H1 (cell line): ENCODE measurements around the gene FAM193A. TPM values are rescaled to one million over a fixed set of nuclear protein-coding genes. Genes with fewer than 3 reads are reported as not detected.

Experiments
- ATF3 ChIP-seq: IDR thresholded peaks from 2 replicates; pipeline ENCODE4 v1.6.1; 2011; ENCODE audit warnings: low read depth, mild to moderate bottlenecking, low read length; ENCODE audit not compliant: insufficient read depth
- EGR1 ChIP-seq: IDR thresholded peaks from 2 replicates; pipeline ENCODE4 v1.6.1; 2011; ENCODE audit warnings: low read depth, low read length, borderline replicate concordance
- HDAC2 ChIP-seq, 2 experiments: fragments of 300-600 bp in 1 of 2; sonication (generic) in 1 of 2; IDR thresholded peaks; 2 replicates each; pipeline ENCODE4 v1.6.1; 2011 to 2012; ENCODE audit warnings: low read depth in 2 of 2, low read length in 2 of 2, mild to moderate bottlenecking in 2 of 2, moderate library complexity in 2 of 2, borderline replicate concordance in 1 of 2, inconsistent platforms in 1 of 2
- KDM4A ChIP-seq: IDR thresholded peaks from one replicate; pipeline ENCODE4 v1.7.1; 2012; ENCODE audit warnings: low read depth, mild to moderate bottlenecking, moderate library complexity, low read length, inconsistent platforms; ENCODE audit not compliant: severe bottlenecking
- NRF1 ChIP-seq: IDR thresholded peaks from 2 replicates; pipeline ENCODE4 v1.6.1; 2011; ENCODE audit warnings: mild to moderate bottlenecking, low read depth, low read length, improper control_type of control experiment
- POU5F1 ChIP-seq: IDR thresholded peaks from 2 replicates; pipeline ENCODE4 v1.6.1; 2011; ENCODE audit warnings: low read depth, mild to moderate bottlenecking, low read length, moderate library complexity
- SRF ChIP-seq: IDR thresholded peaks from 2 replicates; pipeline ENCODE4 v1.6.1; 2011; ENCODE audit warnings: mild to moderate bottlenecking, low read depth, low read length, moderate library complexity
- polyA plus RNA-seq, 7 experiments: library from polyadenylated mRNA; depleted of rRNA in 3 of 7; stranded (reverse) in 5 of 7; unstranded in 2 of 7; fragments of >200 nt in 5 of 7; fragments of 200-250 nt in 2 of 7; gene quantifications; 1 replicate in 5 of 7; 2 replicates in 1 of 7; 4 replicates in 1 of 7; pipeline versions ENCODE4 v1.2.1 to v1.2.3, GENCODE V29; 2011 to 2013; ENCODE audit warnings: missing spikeins in 2 of 7, mixed read lengths in 2 of 7
- total RNA-seq: library from RNA; stranded (reverse); fragmentation: NEBNext Ultra II Directional; extraction: Animal tissue kit (Norgen Biotek cat#: 25700); gene quantifications from 2 replicates; pipeline ENCODE4 v1.2.1, GENCODE V29; 2021

The FAM193A gene
- total and polyA plus RNA-seq, 2 of the 8 experiments (the other 6 are each of a cell fraction or from before 2014, with no cell fraction given), result 8.7 to 26.2 TPM

- TF ChIP-seq NRF1 (no peak), KDM4A (no peak), EGR1 (no peak), ATF3 (no peak), POU5F1 (no peak), SRF (no peak), HDAC2 (IDR thresholded peaks at IDR 0.05; ENCODE audit: borderline replicate concordance in 1 of 2, low read depth in 2 of 2, low read length in 2 of 2) (no peak)
Measured at GRCh38 chr4:2487632-2488031, 48.8 kb upstream of the FAM193A start (continued).
